Measurements from ENCODE around the gene EPS8.

EPS8 gene

GRCh38 chr12:15613981-15614380, 175.2 kb downstream of the EPS8 start:
- DNase-seq (ENCODE audit: extremely low spot score) = no peak
- ChIA-PET POLR2A (no interaction called here), CTCF (no interaction called here)
- no peak for TF ChIP-seq CTCF (IDR thresholded peaks at IDR 0.05; ENCODE audit: control extremely low read depth, extremely low read depth, low read depth, missing control alignments)

GRCh38 chr12:15608941-15609340, 180.2 kb downstream of the EPS8 start:
- no peak for DNase-seq (ENCODE audit: extremely low spot score)
- ChIA-PET POLR2A (no interaction called here), CTCF (interaction anchor here (1.0 to 1.6 kb wide), 4 partner anchors 9 to 180 kb away, joined by 3 to 9 read pairs (median 4); partner anchors contain the start of gene EPS8)
- no peak for TF ChIP-seq CTCF (IDR thresholded peaks at IDR 0.05; ENCODE audit: control extremely low read depth, extremely low read depth, low read depth, missing control alignments)

GRCh38 chr12:15608406-15608805, 180.8 kb downstream of the EPS8 start:
- TF ChIP-seq CTCF (IDR thresholded peaks at IDR 0.05; ENCODE audit: control extremely low read depth, extremely low read depth, low read depth, missing control alignments) = no peak
- ChIA-PET CTCF (interaction anchor here (1.0 to 1.6 kb wide), 5 partner anchors 12 to 181 kb away, joined by 3 to 9 read pairs (median 3); partner anchors contain the start of gene EPS8), POLR2A (no interaction called here)
- DNase-seq (ENCODE audit: extremely low spot score) = no peak

GRCh38 chr12:15605881-15606590, 183.2 kb downstream of the EPS8 start:
- DNase-seq (ENCODE audit: extremely low spot score) = no peak
- TF ChIP-seq CTCF (IDR thresholded peaks at IDR 0.05; ENCODE audit: control extremely low read depth, extremely low read depth, low read depth, missing control alignments) = no peak
- ChIA-PET CTCF (interaction anchor here (1.4 to 2.0 kb wide), 2 partner anchors 11 to 16 kb away, joined by 3 to 6 read pairs; no protein-coding TSS in a partner anchor), POLR2A (no interaction called here)

GRCh38 chr12:15603474-15604085, 185.6 kb downstream of the EPS8 start:
- no peak for DNase-seq (ENCODE audit: extremely low spot score)
- CTCF ChIA-PET = interaction anchor here (0.8 to 1.9 kb wide), 3 partner anchors 9 to 20 kb away, joined by 3 to 11 read pairs (median 3); no protein-coding TSS in a partner anchor
- POLR2A ChIA-PET = no interaction called here
- no peak for TF ChIP-seq CTCF (IDR thresholded peaks at IDR 0.05; ENCODE audit: control extremely low read depth, extremely low read depth, low read depth, missing control alignments)

GRCh38 chr12:15602051-15602672, 187.0 kb downstream of the EPS8 start:
- ChIA-PET POLR2A (no interaction called here), CTCF (interaction anchor here (0.9 to 1.9 kb wide), 3 partner anchors 12 to 17 kb away, joined by 3 to 11 read pairs (median 3); no protein-coding TSS in a partner anchor)
- DNase-seq (ENCODE audit: extremely low spot score) = no peak
- TF ChIP-seq CTCF (IDR thresholded peaks at IDR 0.05; ENCODE audit: control extremely low read depth, extremely low read depth, low read depth, missing control alignments) = no peak
